HUDEP-2 (cell line): ENCODE results near the gene LRFN2.

Experiments
- DNase-seq, 76 experiments: peaks; one replicate each; lab custom pipeline; 2025; ENCODE audit not compliant: unreplicated experiment in 76 of 76; lab: John Stamatoyannopoulos, UW

Gene LRFN2

DNA sequence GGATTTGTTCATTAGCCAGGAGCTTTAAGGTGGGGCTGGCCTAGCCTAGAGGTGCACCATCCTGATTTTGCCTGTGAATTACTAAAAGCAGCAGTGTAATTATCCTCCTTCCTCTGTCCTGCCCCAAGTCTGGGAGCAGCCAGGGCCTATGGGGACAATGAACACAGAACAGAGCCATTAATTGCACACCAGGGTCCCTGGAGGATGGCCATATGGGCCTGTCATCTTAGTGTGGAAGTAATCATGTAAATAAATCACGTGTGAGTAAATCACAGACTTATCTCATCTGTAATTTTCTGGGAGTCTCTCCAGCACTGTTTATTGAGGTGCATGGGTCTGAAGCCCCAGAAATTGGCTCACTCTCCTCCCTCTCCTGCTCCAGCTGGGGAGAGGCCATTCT, 176.3 kb downstream of the LRFN2 start:
- DNase-seq, result no peak

DNA sequence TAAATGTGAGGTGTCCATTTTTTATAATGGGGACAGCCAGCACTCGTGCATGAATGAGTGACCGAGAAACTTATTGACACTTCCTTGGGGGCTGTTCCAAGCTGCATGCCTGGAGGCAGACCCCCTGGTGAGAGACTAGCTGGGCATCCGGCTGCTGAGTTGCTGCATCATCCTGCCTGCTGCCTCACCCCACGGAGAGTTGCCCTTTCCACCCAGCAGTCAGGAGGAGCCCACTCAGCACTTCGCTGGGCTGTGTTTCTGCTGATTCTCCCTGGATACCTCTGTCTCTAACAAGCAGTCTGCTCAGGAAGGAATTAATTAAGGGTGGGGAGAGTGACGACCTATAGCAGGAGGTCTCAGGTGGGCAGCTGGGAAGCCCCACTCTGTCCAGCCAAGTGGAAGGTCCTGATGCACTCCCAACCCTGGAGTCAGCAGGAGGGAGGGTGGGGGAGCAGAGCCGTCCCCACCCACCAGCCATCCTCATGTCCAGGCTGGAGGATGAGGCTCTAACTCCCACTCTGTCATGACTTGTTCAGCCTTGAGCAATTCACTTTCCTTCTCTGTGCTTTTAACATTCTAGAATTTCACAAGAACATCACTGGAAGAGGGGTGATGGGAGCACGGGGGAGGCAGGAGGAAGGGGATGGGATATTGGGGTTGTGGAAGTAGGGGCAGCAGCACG, 177.3 kb downstream of the LRFN2 start:
- no peak for DNase-seq

DNA sequence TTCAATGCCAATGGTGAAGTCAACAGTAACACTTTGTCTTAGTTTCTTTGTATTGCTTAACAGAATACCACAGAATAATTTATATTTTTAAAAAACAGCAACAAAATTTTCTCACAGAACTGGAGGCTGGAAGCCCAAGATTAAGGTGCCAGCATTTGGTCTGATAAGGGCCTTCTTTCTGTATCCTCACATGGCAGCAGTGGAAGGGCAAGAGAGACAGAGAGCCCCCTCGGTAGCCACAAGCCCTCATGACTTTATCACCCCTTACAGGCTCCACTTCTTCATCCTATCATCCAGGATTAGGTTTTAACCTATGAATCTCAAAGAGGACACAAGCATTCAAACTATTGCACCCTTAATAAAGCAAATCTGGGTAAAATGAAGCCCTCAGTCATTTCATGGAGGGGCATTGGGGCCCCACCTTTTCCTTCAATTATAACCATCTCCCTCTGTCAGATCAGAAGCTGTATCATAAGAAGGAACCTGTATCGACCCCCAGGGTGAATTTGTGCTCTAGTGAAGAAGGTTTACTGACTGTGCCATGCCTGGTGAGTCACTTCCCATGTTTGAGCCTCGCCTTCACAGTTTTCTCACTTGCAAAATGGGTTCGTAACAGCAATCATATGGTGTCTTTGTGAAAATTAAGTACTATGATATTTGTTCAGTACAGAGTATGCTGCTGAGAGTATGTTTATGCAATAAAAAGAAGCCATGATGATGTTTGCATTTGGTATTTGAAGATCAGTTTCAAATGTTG, 178.2 kb downstream of the LRFN2 start:
- DNase-seq, result no peak

DNA sequence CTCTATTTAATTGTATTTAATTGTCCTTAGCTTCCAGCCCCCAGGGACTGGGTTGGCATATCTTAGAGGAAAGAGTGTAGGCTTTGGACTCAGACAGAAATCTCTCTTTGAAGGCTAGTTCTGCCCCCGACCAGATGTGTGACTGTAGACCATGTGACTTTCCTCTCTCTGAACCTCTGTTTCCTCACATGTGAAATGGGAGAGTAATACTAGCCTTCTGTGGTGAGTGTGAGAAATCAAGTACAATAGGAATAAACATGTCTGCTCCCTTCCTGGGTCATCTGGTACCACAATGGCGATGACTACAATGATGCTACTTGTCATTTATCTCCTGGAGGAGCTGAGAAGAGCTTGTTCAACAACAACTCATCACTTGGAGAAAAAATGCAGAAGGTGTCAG, 179.9 kb downstream of the LRFN2 start:
- no peak for DNase-seq

DNA sequence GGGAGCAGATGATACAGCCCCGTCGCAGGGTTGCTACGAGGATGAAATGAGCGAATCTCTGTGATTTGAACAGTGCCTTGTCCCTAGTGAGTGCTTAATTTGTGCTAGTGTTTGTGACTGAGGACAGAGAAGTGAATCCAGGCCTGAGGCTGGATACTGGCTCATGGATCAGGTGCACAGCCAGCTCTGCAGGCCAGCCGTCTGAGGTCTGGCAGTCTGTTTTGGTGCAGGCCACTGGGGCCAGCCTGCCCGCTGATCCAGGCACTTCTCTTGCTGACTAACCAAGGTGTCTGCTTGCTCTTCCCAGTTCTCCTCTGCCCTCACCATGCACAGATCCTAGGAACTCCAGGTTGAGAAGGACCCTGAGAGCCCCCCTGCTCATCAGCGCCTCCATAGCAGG, 181.0 kb downstream of the LRFN2 start:
- DNase-seq, result no peak

DNA sequence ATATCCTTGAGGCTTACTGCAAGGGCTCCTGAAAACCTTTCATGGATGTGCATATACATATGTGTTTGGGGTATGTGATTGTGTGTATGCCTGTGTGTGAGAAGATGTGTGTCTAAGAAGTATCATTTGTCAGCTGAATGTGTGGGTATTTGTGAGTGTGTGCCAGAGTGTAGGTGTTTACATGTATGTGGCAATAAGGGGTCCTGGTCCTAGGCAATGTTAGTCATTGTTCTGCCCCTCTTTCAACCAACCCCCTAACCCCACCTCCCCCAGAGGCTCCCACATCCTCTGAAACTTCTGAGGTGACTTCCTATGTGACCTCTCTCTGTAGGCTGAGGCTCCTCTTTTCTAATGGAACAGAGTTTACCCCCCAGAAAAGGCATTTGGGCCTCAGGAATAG, 186.4 kb downstream of the LRFN2 start:
- DNase-seq, result no peak

DNA sequence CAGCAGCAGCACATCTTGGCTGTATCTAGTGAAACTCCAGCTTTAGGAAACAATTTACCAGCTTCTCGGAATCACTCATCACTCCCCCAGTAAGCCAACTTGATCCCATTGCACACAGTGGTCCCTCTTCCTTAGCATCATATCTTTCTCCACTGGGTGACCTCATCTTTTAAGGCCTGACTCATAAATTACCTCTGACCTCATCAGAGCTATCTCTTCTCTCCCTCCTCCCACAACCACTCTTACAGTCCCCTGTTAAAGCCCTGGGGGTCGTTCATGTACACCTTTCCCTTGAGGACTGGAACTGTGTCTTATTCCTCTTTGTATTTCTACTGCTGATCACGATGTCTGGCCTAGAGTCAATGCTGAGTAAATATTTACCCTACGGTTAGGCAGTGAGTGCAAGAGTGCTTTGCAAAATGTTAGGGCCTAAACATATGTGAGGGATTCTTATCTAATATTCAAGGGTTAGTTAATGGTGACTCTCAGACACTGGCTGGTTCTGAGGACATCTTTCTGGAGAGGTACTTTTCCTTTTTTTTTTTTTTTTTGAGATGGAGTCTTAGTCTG, 187.2 kb downstream of the LRFN2 start:
- no peak for DNase-seq

DNA sequence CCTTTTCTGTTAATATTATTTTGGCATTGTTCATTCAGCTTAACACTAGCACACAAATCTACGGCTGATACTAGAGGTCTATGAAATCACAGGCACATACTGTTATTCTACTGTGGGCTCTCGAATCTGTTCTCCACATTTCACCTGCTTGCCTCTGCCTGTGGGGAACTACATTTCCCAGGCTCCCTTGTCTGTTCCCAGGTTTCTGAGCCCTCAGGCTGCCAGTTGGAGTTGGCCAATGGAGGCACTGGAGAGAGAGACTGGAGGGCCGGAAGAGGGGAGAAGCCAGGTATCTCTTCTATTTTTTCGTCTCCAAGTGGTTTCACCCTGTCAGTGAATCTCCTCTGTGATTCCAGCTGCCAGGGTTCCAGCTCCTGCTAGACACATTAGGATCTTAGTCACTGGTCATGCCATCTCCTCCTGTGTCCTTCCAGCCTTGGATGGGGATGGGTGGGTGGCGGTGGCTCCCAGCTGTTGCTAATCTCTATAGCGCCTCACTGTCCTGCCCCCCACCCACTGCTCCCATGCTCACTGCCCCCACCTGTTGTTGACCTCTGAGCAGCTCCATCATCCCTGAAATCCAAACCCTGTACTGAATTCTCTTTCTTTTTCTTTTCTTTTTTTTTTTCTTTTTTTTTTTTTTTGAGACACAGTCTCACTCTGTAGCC, 188.2 kb downstream of the LRFN2 start:
- DNase-seq, result no peak

DNA sequence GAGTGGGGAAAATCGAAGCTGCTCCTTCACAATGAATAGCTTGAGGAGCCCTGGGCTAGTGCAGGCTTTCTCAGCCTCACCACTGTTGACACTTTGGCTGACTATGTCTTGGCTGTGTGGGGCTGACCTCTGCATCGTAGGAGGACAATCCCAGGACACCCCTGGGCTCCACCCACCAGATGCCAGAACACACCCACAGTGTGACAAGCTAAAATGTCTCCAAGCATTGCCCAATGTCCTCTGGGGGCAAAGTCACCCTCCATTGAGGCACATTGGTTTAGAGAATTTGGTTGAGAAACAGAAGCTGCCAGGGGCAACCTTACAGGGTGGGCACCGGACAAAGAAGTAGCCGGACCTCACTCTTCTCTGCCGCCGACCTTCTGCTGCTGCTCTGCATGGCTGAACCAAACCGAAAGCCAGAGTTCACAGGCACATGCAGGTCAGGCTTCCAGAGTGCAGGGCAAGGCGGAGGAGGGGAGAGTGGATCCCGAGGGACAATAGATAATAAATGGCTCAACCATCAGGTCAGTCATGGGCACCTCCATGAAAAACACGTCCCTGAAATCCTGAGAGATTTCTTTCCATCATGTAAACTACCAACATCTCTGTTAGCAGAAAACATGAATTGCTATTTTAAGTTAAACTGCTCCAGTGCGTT, 189.0 kb downstream of the LRFN2 start:
- DNase-seq, result no peak

DNA sequence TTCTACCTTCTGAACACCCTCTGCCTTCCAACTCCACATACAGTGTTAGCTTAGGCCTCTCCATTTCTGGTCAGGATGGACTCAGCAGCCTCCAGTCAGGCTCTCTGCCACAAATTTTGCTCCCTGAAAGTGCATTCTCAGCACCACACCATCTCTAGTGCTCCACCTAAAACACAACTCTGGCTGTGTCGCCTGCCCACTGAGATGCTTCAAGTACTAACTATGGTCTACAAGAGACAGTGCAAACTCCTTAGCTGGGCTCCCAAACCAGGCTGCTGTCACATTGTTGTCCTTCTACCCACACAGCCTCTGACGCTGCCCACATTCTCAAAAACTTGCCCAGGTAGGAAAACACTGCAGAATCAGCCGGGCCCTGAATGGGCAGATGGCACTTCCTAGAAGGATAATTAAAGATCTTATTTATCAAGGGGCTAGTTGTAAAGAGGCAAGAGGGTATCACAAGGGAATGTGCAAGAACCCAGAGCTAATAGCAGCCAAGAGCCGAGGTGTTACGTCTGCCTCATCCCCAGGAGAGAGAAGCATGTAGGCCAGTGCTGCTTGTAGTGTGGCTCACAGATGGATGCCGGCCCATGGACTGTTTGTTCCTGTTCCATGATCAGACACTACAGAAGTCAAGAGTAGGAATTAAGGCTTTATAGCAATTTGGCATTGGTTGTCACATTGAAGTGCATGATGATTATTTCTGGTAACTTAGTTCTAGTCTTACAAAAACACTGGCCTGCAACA, 189.7 kb downstream of the LRFN2 start:
- DNase-seq, result no peak

DNA sequence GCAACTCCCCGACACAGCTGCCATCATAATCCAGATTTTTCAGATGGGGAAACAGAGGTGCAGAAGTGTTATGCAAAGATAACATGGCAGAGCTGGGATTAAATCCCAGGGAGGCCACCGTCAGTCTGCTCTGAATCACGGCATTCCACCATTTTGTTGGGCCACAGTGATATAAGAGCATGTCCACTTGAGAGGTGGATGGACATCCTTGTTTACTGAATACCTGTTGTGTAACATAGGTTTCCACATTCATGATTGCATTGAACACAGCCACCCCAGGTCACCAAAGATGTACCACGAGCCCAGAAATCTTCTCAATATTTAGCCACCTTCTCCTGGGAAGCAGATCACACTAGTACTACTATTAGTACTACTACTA, 191.5 kb downstream of the LRFN2 start:
- no peak for DNase-seq

DNA sequence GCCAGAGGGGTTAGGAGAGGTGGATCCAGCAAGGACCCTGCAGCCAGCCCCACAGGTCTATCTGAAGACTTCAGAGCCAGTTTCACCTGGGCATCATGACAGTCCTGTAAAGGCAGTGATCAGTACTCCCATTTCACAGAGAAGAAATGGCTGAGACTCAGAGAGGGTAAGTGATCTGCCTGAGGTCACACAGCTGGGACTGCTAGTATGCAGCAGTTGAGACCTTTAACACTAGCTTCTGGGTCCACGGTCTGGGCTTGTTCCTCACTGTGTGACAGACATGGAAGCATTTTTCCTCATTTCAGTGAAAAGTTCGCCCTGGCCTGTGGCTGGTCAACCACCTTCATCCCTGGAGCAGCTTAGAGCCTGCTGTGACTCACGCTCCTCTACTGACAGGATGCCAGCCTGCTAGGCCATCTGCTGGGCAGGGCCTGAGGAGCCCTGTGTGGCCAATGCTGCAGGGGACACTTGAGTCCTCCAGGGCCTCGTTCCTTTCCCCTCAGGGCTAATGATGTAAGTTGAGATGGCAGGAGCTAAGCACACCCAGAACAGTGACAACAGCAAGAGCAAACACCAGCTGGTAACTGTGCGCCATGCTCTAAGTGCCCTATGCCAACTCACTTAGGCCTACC, 192.0 kb downstream of the LRFN2 start:
- no peak for DNase-seq

DNA sequence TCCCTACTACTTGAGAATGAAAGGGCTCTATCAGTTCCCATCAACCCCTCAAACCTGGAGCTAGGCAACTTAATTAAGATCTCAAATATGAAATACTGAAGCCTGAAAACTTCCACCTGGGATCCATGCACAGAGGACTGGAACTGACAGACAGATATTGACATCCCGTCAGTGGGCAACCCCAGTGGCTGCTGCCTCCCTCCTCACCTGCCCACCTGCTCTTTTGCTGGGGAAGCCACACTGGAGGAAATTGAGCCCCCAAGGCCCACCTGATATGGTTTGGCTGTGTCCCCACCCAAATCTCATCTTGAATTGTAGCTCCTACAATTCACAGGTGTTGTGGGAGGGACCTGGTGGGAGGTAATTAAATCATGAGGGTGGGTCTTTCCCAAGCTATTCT, 192.8 kb downstream of the LRFN2 start:
- DNase-seq, result no peak

DNA sequence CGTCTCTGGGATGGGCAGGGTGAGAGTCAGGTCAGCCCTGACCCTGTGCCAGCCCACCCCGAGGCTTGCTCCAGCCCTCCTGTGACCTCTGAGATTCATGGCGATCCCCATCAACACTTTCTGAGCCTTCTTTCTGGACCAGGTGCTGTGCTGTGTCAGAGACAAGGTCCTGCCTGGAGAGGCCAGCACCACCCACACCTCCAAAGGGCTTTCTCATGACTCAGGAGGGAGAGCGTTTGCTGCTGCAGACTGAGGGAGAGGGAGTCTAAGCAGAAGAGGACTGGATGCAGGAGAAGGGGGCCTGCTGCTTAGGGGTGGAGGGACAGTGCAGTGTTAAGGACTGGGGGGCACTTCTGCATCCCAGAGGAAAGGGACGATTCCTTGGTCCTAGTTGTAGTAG, 193.5 kb downstream of the LRFN2 start:
- DNase-seq, result no peak

DNA sequence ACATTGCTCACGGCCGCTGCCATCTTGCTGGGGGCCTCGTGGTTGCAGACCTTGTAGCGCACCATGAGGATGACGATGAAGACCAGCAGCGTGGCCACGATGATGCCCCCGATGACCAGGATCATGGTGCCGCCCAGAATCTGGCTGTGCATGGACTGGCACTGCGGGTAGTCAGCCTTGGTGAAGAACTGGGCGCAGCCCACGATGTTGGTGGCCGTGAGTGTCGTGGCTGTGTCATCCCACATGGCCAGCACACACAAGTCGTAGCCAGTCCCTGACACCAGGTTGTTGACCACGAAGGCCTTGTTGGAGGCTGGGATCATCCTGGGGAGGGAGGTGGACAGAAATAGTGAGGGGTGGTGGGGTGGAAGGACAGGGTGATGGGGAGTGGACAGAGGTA, 194.6 kb downstream of the LRFN2 start:
- no peak for DNase-seq

DNA sequence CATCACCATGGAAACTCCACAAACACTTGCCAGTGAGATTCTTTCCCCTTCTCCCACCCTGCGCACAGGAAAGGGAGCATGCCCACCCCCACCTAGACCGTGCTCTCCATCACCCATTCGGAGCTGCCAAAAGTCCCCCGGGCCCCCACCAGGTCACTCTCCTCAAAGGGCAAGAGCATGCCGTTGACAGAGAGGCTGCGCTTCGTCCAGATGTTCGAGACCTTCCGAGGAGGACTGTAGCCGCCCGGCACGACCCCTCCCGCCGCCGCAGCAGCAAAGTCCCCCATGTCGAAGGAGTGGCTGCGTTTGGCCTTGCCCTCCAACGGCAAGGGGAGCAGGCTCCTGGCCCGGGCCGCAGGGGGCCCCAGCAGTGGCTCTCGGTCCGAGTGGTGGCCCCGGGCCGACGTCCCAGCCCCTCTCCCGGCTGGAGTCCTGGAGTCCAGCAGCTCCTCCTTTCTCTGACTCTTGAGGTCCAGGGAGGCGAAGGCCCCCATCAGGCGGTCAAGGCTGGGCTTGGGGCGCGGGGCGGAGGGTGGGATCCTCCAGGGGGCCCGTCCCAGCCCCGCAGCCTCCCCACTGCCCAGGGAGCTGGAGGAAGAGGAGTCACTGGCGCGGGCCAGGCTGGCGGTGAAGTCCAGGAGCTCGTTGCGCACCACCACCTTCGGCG, 195.2 kb downstream of the LRFN2 start:
- DNase-seq, result no peak

DNA sequence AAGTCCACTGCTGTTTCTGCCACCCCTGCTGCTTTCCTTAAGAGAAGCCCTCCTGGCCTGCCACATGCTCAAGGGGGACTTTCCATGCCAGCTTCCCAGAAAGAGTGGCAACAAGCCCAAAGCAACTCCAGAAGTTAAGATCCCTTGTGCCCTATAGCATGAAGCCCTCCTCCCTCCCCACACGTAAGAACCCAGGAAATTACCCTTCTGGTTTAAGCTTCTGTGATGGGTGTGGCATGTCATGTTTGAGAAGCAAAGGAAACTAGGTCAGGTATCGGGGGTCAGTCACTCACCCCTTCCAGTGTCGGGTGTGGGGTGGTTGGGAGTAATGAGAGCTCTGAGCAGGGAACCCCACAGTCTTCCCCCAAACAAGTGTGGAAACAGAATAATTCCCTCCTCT, 196.1 kb downstream of the LRFN2 start:
- no peak for DNase-seq

DNA sequence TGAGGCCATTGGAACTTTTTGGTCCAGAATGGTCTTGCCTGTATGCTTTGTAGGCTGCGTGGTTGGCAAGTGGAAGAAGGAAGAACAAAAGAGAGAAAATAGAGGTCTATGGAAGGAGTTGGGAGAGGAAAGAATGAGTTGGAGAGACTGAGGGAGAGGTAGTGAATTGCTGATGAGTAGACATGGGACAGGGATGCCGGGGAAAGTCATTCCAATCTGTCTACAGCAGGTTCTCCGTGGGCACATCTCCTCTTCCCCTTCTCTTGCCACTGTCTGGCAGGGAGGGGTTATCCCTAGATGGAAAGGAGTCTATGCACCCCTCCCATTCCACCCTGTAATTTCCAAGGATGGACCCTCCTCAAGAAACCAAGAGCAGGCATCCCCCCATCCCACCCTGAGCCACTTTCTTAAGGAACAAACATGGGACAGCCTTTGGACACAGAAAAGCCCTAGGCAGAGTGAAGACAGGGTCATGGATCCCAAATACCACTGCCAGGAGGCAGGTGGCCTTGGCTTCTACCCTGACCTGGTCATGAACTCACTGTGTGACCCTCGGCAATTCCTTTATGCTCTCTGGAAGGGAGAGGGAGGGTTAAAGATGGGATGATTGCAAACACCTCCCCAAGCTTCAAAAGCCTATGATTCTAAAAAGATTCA, 196.9 kb downstream of the LRFN2 start:
- DNase-seq, result no peak

DNA sequence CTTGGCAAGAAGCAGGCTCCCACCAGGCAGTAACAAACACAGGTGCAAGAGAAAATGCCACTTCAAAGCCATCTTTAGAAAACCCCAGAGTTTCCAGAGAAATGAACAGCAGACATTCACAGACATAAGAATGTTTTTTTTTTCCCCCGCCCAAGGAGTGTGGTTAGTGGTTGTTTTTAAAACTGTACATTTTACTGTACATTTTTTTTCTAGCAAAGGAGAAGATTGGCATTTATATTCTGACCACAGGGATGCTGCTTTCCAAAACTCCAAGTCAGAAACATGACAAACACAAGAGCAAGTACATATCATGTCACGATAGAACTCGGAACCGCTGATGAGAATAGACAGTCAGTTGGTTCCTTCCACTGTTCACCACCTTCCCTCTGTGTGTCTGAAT, 197.9 kb downstream of the LRFN2 start:
- DNase-seq, result no peak
